ENCODE measurements around the gene TTC9C.
"Not testable (repeated sequence)": the region's sequence is repeated elsewhere in the genome, so short reads cannot be mapped to it uniquely, and the experiment has no call there.

TTC9C gene

GRCh38 chr11:62709247-62710000 is 18.9 kb upstream of the TTC9C start:
- peak; percentile 97 for DNase-seq (ENCODE audit: low spot score)

GRCh38 chr11:62710001-62710345 is 18.3 kb upstream of the TTC9C start:
- no peak for DNase-seq (ENCODE audit: low spot score)

GRCh38 chr11:62712276-62712812 is 15.9 kb upstream of the TTC9C start:
- no peak for DNase-seq (ENCODE audit: low spot score)

GRCh38 chr11:62712861-62713260 is 15.4 kb upstream of the TTC9C start:
- no peak for DNase-seq (ENCODE audit: low spot score)

- peak; percentile 84 for DNase-seq (ENCODE audit: low spot score)
These were observed 14.9 kb upstream of the TTC9C start for GRCh38 chr11:62713343-62713742.

- no peak for DNase-seq (ENCODE audit: low spot score)
These were observed 12.8 kb upstream of the TTC9C start for GRCh38 chr11:62715150-62716130.

GRCh38 chr11:62716206-62716605 is 12.1 kb upstream of the TTC9C start:
- no peak for DNase-seq (ENCODE audit: low spot score)

- DNase-seq (ENCODE audit: low spot score) = no peak
These were observed 11.5 kb upstream of the TTC9C start for GRCh38 chr11:62716816-62717215.

- DNase-seq (ENCODE audit: low spot score) = no peak
These were observed 8.8 kb upstream of the TTC9C start for GRCh38 chr11:62719302-62719978.

- DNase-seq (ENCODE audit: low spot score) = no peak
These were observed 6.3 kb upstream of the TTC9C start for GRCh38 chr11:62721994-62722393.

GRCh38 chr11:62724171-62724570 is 4.1 kb upstream of the TTC9C start:
- DNase-seq (ENCODE audit: low spot score) = no peak

- DNase-seq (ENCODE audit: low spot score) = peak; percentile 30
These were observed 2.6 kb upstream of the TTC9C start for GRCh38 chr11:62725646-62726045.

GRCh38 chr11:62726156-62726914 is 2.0 kb upstream of the TTC9C start:
- no peak for DNase-seq (ENCODE audit: low spot score)

- no peak for DNase-seq (ENCODE audit: low spot score)
These were observed 1.4 kb upstream of the TTC9C start for GRCh38 chr11:62726915-62727164.

- DNase-seq (ENCODE audit: low spot score) = peak; percentile 99
These were observed 968 bp upstream of the TTC9C start, which contains the start of gene HNRNPUL2 for GRCh38 chr11:62727165-62727871. Gene HNRNPUL2, minus strand, starts transcription at chr11:62727457. Its CDS starts 301 bp downstream, at chr11:62727156.

- DNase-seq (ENCODE audit: low spot score) = peak; percentile 98
These were observed 465 bp upstream of the TTC9C start for GRCh38 chr11:62727872-62728170.

GRCh38 chr11:62730076-62730475 is 1.8 kb downstream of the TTC9C start:
- not testable (repeated sequence) for DNase-seq (ENCODE audit: low spot score)

- no peak for DNase-seq (ENCODE audit: low spot score)
These were observed 4.5 kb downstream of the TTC9C start for GRCh38 chr11:62732830-62733229.

GRCh38 chr11:62737196-62737595 is 8.9 kb downstream of the TTC9C start:
- no peak for DNase-seq (ENCODE audit: low spot score)

GRCh38 chr11:62747475-62748160 is 19.3 kb downstream of the TTC9C start:
- peak; percentile 31 for DNase-seq (ENCODE audit: low spot score)

- DNase-seq (ENCODE audit: low spot score) = not testable (repeated sequence)
These were observed 21.6 kb downstream of the TTC9C start for GRCh38 chr11:62749931-62750330.

All from kidney tubule cell (primary cell).